Measurements from ENCODE around the gene EIF4G3. TPM values are rescaled to one million over a fixed set of nuclear protein-coding genes. Genes with fewer than 3 reads are reported as not detected.
"Not testable (repeated sequence)": the region's sequence is repeated elsewhere in the genome, so short reads cannot be mapped to it uniquely, and the experiment has no call there.

The EIF4G3 gene
- total and polyA plus RNA-seq, 4 donors: 16.5 to 59.8 (median 33.4) TPM

- Histone ChIP-seq H3K9ac (ENCODE audit: insufficient read depth in 1 of 2, low read length in 2 of 2) (no peak overlapping the region), H3K9me3 (ENCODE audit: control insufficient read depth in 4 of 4, insufficient read depth in 3 of 4, low read length in 3 of 4) (no peaks in the 10 kb centered on the region), H3K4me1 (ENCODE audit: control insufficient read depth in 5 of 5, insufficient read depth in 5 of 5, low read length in 5 of 5) (no peaks in the 10 kb centered on the region), H3K27ac (ENCODE audit: low read depth in 1 of 2, low read length in 1 of 2) (no peak overlapping the region), H3K27me3 (ENCODE audit: control insufficient read depth in 3 of 3, insufficient read depth in 3 of 3, low read length in 2 of 3) (no peaks in the 10 kb centered on the region), H3K36me3 (ENCODE audit: control insufficient read depth in 4 of 4, insufficient read depth in 4 of 4, low read length in 4 of 4) (peaks cover 8 to 23% (median 14%) of the 10 kb centered on the region in 4 donors), H3K4me3 (no peak overlapping the region)
- 63 to 91% methylated on average over 2 of the region's 2 CpGs for WGBS, 2 donors
- TF ChIP-seq, protein P1, sequence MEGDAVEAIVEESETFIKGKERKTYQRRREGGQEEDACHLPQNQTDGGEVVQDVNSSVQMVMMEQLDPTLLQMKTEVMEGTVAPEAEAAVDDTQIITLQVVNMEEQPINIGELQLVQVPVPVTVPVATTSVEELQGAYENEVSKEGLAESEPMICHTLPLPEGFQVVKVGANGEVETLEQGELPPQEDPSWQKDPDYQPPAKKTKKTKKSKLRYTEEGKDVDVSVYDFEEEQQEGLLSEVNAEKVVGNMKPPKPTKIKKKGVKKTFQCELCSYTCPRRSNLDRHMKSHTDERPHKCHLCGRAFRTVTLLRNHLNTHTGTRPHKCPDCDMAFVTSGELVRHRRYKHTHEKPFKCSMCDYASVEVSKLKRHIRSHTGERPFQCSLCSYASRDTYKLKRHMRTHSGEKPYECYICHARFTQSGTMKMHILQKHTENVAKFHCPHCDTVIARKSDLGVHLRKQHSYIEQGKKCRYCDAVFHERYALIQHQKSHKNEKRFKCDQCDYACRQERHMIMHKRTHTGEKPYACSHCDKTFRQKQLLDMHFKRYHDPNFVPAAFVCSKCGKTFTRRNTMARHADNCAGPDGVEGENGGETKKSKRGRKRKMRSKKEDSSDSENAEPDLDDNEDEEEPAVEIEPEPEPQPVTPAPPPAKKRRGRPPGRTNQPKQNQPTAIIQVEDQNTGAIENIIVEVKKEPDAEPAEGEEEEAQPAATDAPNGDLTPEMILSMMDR (IDR thresholded peaks at IDR 0.05; ENCODE audit: control extremely low read depth, extremely low read depth): no peak
- DNase-seq (no peak), ATAC-seq (ENCODE audit: insufficient read depth, low FRiP score) (no peak)
Measured at GRCh38 chr1:20865001-20865400, 311.7 kb downstream of the EIF4G3 start.

DNA sequence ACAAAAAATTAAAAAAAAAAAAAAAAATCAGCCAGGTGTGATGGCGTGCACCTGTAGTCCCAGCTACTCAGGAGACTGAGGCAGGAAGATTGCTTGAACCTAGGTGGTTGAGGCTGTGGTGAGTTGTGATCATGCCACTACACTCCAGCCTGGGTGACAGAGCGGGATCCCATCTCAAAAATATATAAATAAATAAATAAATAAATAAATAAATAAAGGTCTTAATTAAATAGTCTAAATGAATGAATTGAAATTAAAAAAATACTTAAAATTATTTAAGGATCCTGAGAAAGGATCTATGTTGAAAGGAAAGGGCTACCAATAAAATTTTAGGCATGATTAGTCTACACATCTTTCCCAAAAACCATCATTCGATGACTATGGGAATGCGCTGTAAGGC lies 322.2 kb downstream of the EIF4G3 start:
- TF ChIP-seq, protein P1 (IDR thresholded peaks at IDR 0.05; ENCODE audit: control extremely low read depth, extremely low read depth): no peak
- Histone ChIP-seq H3K9ac (ENCODE audit: insufficient read depth in 1 of 2, low read length in 2 of 2) (no peak overlapping the region), H3K9me3 (ENCODE audit: control insufficient read depth in 4 of 4, insufficient read depth in 3 of 4, low read length in 3 of 4) (no peaks in the 10 kb centered on the region), H3K4me1 (ENCODE audit: control insufficient read depth in 5 of 5, insufficient read depth in 5 of 5, low read length in 5 of 5) (no peaks in the 10 kb centered on the region), H3K36me3 (ENCODE audit: control insufficient read depth in 4 of 4, insufficient read depth in 4 of 4, low read length in 4 of 4) (peaks cover 17 to 45% (median 31%) of the 10 kb centered on the region in 4 donors), H3K27me3 (ENCODE audit: control insufficient read depth in 3 of 3, insufficient read depth in 3 of 3, low read length in 2 of 3) (no peaks in the 10 kb centered on the region), H3K4me3 (no peak overlapping the region), H3K27ac (ENCODE audit: low read depth in 1 of 2, low read length in 1 of 2) (no peak overlapping the region)
- DNase-seq (no peak), ATAC-seq (ENCODE audit: insufficient read depth, low FRiP score) (no peak)
- 98% methylated on average over 4 of the region's 4 CpGs for WGBS, 2 donors

DNA sequence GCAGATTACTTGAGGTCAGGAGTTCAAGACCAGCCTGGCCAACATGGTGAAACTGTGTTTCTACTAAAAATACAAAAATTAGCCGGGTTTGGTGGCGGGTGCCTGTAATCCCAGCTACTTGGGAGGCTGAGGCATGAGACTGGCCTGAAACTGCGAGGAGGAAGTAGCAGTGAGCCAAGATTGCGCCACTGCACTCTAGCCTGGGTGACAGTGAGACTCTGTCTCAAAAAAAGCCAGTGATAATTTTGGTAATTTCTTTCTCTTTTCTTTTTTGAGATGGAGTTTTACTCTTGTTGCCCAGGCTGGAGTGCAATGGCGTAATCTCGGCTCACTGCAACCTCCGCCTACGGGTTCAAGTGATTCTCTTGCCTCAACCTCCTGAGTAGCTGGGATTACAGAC lies 324.9 kb downstream of the EIF4G3 start:
- not testable (repeated sequence) for ATAC-seq (ENCODE audit: insufficient read depth, low FRiP score); H3K9me3 ChIP-seq (ENCODE audit: control insufficient read depth in 4 of 4, insufficient read depth in 3 of 4, low read length in 3 of 4); H3K27me3 ChIP-seq (ENCODE audit: control insufficient read depth in 3 of 3, insufficient read depth in 3 of 3, low read length in 2 of 3); DNase-seq; H3K4me3 ChIP-seq; H3K9ac ChIP-seq (ENCODE audit: insufficient read depth in 1 of 2, low read length in 2 of 2); H3K4me1 ChIP-seq (ENCODE audit: control insufficient read depth in 5 of 5, insufficient read depth in 5 of 5, low read length in 5 of 5); H3K27ac ChIP-seq (ENCODE audit: low read depth in 1 of 2, low read length in 1 of 2)
- WGBS, 2 donors: 50 to 64% methylated on average over 8 of the region's 8 CpGs
- peaks cover 11 to 43% (median 24%) of the 10 kb centered on the region in 4 donors for H3K36me3 ChIP-seq (ENCODE audit: control insufficient read depth in 4 of 4, insufficient read depth in 4 of 4, low read length in 4 of 4)

GRCh38 chr1:20850021-20850420 lies 326.7 kb downstream of the EIF4G3 start:
- Histone ChIP-seq H3K27me3 (ENCODE audit: control insufficient read depth in 3 of 3, insufficient read depth in 3 of 3, low read length in 2 of 3) (no peaks in the 10 kb centered on the region), H3K27ac (ENCODE audit: low read depth in 1 of 2, low read length in 1 of 2) (no peak overlapping the region), H3K4me1 (ENCODE audit: control insufficient read depth in 5 of 5, insufficient read depth in 5 of 5, low read length in 5 of 5) (no peaks in the 10 kb centered on the region), H3K4me3 (no peak overlapping the region), H3K9me3 (ENCODE audit: control insufficient read depth in 4 of 4, insufficient read depth in 3 of 4, low read length in 3 of 4) (no peaks in the 10 kb centered on the region), H3K9ac (ENCODE audit: insufficient read depth in 1 of 2, low read length in 2 of 2) (no peak overlapping the region), H3K36me3 (ENCODE audit: control insufficient read depth in 4 of 4, insufficient read depth in 4 of 4, low read length in 4 of 4) (peaks cover 10 to 45% (median 25%) of the 10 kb centered on the region in 4 donors)
- TF ChIP-seq, protein P1 (IDR thresholded peaks at IDR 0.05; ENCODE audit: control extremely low read depth, extremely low read depth): no peak
- ATAC-seq (ENCODE audit: insufficient read depth, low FRiP score) (no peak), DNase-seq (no peak)
- WGBS, 2 donors: 92 to 95% methylated on average over 3 of the region's 3 CpGs
